SU-DHL-6 (cell line): Measurements from ENCODE around the gene RAD51B.

ENCODE experiments used
- EZH2phosphoT487 ChIP-seq: fragments of 200-600 bp; sonication (generic), shearing (Covaris generic); conservative IDR thresholded peaks from 2 replicates; pipeline ENCODE4 v1.6.1; 2018; ENCODE audit warnings: mild to moderate bottlenecking, antibody characterized with exemption, low read length, moderate library complexity, mixed read lengths
- TF ChIP-seq, protein P1 (sequence below): fragments of 200-600 bp; sonication (generic); IDR thresholded peaks from one replicate; pipeline ENCODE4 v1.5.1; 2017; ENCODE audit warnings: antibody characterized with exemption, mild to moderate bottlenecking, low read length, moderate library complexity; ENCODE audit not compliant: insufficient read depth, poor library complexity, severe bottlenecking

DNA sequence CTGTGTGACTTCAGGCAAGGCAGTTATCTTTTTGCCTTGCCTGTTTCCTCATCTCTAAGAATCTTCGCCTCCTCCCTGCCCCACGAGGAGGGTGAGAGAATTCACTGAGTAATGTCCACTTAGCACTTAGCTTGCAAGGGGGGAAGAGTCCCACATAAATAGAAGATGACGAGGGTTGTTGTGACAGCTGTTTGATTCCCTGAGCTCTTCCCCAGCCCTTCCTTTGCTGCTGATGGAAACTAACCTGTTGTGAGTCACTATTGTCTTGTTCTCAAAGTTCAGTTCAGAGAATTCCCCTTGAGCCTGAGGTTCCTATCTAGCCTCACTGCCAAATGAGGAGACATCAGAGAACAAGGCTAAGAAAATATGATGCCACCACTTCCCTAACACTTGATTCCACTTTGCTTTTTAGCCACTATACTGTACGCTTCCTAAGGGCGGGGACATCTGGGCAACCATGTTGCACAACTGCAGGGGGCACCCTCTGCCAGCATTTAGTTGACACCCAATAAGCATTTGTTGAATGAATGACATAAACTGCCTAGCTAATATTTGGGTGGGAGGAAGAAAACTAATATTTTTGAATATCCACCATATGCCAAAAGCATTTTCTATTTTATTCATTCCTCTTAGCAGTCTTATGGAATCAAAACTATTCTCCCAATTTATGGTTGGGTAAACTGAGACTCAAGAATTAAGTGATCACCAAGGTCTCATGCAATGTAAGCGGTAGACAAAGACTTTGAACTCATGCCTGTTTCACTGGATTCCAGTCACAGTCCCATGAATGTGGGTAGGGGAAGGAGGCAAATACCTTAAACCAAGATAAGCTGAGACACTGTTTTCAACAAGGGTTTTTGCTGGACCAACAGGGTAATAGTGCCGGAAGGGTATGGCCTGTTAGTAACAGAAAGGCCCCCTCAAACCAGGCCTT is 895.7 kb downstream of the RAD51B start:
- TF ChIP-seq, protein P1, sequence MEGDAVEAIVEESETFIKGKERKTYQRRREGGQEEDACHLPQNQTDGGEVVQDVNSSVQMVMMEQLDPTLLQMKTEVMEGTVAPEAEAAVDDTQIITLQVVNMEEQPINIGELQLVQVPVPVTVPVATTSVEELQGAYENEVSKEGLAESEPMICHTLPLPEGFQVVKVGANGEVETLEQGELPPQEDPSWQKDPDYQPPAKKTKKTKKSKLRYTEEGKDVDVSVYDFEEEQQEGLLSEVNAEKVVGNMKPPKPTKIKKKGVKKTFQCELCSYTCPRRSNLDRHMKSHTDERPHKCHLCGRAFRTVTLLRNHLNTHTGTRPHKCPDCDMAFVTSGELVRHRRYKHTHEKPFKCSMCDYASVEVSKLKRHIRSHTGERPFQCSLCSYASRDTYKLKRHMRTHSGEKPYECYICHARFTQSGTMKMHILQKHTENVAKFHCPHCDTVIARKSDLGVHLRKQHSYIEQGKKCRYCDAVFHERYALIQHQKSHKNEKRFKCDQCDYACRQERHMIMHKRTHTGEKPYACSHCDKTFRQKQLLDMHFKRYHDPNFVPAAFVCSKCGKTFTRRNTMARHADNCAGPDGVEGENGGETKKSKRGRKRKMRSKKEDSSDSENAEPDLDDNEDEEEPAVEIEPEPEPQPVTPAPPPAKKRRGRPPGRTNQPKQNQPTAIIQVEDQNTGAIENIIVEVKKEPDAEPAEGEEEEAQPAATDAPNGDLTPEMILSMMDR, result no peak
- no peak for TF ChIP-seq EZH2phosphoT487
